Adrenal gland (tissue), 12 donors: ENCODE measurements around the gene CHD3. TPM values are rescaled to one million over a fixed set of nuclear protein-coding genes. Genes with fewer than 3 reads are reported as not detected.

ENCODE experiments used
- DNase-seq, 7 donors: peaks; one replicate each; pipeline ENCODE4 v3.0.0-alpha.2; 2019 to 2020
- H3K27ac ChIP-seq, 5 donors: fragments of 200-600 bp; sonication (generic) in 4 of 5; 1 replicate in 3 of 5; 2 replicates in 2 of 5; pipeline versions ENCODE4 v1.5.1 to v1.8.0; 2016 to 2020; ENCODE audit warnings: mild to moderate bottlenecking in 1 of 5
- H3K27me3 ChIP-seq: fragments of 200-600 bp; 2 replicates; pipeline ENCODE4 v1.8.0; 2021
- H3K36me3 ChIP-seq, 2 donors: fragments of 200-600 bp; replicated peaks in 1 of 2; 1 replicate in 1 of 2; 2 replicates in 1 of 2; pipeline versions ENCODE4 v1.5.1 to v1.8.0; 2018 to 2022
- H3K4me1 ChIP-seq, 2 donors: fragments of 200-600 bp; replicated peaks in 1 of 2; 1 replicate in 1 of 2; 2 replicates in 1 of 2; pipeline versions ENCODE4 v1.5.1 to v1.8.0; 2018 to 2021
- H3K4me3 ChIP-seq, 4 donors: fragments of 200-600 bp; sonication (generic) in 3 of 4; one replicate each; pipeline ENCODE4 v1.5.1; 2016 to 2018
- H3K9me3 ChIP-seq, 3 donors: fragments of 200-600 bp; sonication (generic) in 1 of 3; replicated peaks in 1 of 3; 1 replicate in 2 of 3; 2 replicates in 1 of 3; pipeline versions ENCODE4 v1.5.1 to v1.8.0; 2016 to 2021
- POLR2A ChIP-seq, 2 donors: fragments of 450-650 bp; IDR thresholded peaks; one replicate each; pipeline ENCODE4 v1.6.1; 2017; ENCODE audit warnings: antibody characterized with exemption in 2 of 2, mild to moderate bottlenecking in 2 of 2, moderate library complexity in 1 of 2
- WGBS, 4 donors: extraction: QIAGEN DNeasy Blood & Tissue Kit in 2 of 4; methylation state at CpG; one replicate each; pipeline versions ENCODE4 v1.1.5 to v1.1.7; 2013 to 2017; 5-methylcytosine and 5-hydroxymethylcytosine counted together
- intact Hi-C, 2 donors: fragments of 100-400 bp; cut with DNase I; formaldehyde crosslinking; loops; one replicate each; pipeline versions ENCODE4 v1.14.1 to v1.15.0; 2022 to 2023
- polyA plus RNA-seq, 3 donors: library from polyadenylated mRNA; stranded (reverse); fragments of 200-250 nt in 2 of 3; fragments of 350-450 nt in 1 of 3; fragmentation: Illumina TruSeq in 1 of 3; extraction: RNeasy Lipid Tissue Mini Kit (QIAGEN cat#74804) in 1 of 3; gene quantifications; one replicate each; pipeline ENCODE4 v1.2.3, GENCODE V29; 2013 to 2014
- total RNA-seq, 9 donors: library from RNA; depleted of rRNA in 4 of 9; stranded (reverse); fragments of >200 nt in 4 of 9; fragments of 120-200 nt in 1 of 9; fragmentation: NEBNext Ultra II Directional in 1 of 9; extraction: Animal tissue kit (Norgen Biotek cat#: 25700) in 1 of 9; gene quantifications; one replicate each; pipeline versions ENCODE4 v1.1.0 to v1.2.4, GENCODE V29; 2013 to 2023
- TF ChIP-seq, protein P1 (sequence below), 6 experiments: fragments of 450-650 bp in 4 of 6; fragments of 200-600 bp in 2 of 6; sonication (generic) in 1 of 6; IDR thresholded peaks; 1 replicate in 5 of 6; 2 replicates in 1 of 6; pipeline versions ENCODE4 v1.5.1 to v1.8.0; 2016 to 2021; ENCODE audit warnings: antibody characterized with exemption in 6 of 6, mild to moderate bottlenecking in 2 of 6, moderate library complexity in 1 of 6
- donor health status: healthy with polysubstance abuse.
- donor health status: Bipolar disorder and iron deficiency.
- donor health status: DM: yes; HTN: yes; CAD: no.
- donor health status: DM: no; HTN: no; CAD: no.
- donor health status: DM: no; HTN: no; CAD: no.
- donor health status: DM: yes; HTN: yes; CAD: no.

The CHD3 gene
- total and polyA plus RNA-seq, 12 donors, result 43.8 to 326 (median 91.5) TPM

DNA sequence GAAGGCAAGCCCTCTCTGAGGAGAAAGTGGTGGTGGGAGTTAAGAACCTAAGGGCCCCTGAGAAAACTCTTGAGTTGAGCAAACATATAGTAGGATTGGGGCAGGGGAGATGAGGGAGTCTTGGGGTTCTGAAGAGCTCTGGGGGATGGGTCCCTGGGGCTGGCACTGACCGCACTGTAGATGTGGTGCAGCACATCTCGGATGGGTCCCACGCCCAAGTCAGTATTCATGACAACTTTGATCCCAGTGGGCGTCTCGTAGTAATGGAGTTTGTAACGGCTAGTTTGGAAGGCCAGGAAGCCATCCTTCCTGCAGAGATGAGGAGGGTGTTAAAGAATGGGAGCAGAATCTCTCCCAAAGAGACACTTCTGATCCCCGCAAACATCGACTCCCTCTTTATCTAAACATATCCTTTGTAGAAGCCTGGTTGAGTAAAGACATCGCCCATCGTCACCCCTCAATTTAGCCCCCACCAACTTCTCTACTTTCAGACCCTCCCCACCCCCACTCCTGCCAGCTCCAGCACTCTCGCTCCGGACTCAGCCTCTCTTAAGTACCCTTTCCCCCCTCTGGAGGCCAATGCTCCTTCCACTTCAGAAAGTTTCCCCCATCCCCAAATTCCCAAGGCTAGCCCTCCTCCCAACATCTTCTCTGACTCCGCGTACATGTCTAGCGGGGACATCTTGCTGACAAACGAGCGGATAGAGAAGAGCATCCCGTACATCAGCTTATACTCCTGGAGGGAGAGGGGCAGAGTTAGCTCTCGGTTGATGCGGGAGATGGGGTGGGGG is 42.4 kb downstream of the CHD3 start:
- peak overlapping the region in 3 of 5 donors; percentile 7 to 72 (median 64) for H3K27ac ChIP-seq
- H3K27me3 ChIP-seq, result no peaks in the 10 kb centered on the region
- no peaks in the 10 kb centered on the region for H3K9me3 ChIP-seq
- 38 to 41% (median 39%) methylated on average over 20 of the region's 20 CpGs for WGBS, 4 donors
- TF ChIP-seq, protein P1, sequence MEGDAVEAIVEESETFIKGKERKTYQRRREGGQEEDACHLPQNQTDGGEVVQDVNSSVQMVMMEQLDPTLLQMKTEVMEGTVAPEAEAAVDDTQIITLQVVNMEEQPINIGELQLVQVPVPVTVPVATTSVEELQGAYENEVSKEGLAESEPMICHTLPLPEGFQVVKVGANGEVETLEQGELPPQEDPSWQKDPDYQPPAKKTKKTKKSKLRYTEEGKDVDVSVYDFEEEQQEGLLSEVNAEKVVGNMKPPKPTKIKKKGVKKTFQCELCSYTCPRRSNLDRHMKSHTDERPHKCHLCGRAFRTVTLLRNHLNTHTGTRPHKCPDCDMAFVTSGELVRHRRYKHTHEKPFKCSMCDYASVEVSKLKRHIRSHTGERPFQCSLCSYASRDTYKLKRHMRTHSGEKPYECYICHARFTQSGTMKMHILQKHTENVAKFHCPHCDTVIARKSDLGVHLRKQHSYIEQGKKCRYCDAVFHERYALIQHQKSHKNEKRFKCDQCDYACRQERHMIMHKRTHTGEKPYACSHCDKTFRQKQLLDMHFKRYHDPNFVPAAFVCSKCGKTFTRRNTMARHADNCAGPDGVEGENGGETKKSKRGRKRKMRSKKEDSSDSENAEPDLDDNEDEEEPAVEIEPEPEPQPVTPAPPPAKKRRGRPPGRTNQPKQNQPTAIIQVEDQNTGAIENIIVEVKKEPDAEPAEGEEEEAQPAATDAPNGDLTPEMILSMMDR (IDR thresholded peaks at IDR 0.05), result no peak
- no peak for TF ChIP-seq POLR2A (IDR thresholded peaks at IDR 0.05)
- intact Hi-C loops, result loop anchor here in 1 of 2 donors (10.0 kb wide), 1 partner anchor 54 kb away; no protein-coding TSS in a partner anchor
- H3K4me1 ChIP-seq, result peaks cover 16 to 19% of the 10 kb centered on the region in 2 donors
- peak overlapping the region; percentile 55 to 80 (median 73) for H3K4me3 ChIP-seq
- peaks cover 0 to 1% of the 10 kb centered on the region in 2 donors for H3K36me3 ChIP-seq
- DNase-seq, result no peak

DNA sequence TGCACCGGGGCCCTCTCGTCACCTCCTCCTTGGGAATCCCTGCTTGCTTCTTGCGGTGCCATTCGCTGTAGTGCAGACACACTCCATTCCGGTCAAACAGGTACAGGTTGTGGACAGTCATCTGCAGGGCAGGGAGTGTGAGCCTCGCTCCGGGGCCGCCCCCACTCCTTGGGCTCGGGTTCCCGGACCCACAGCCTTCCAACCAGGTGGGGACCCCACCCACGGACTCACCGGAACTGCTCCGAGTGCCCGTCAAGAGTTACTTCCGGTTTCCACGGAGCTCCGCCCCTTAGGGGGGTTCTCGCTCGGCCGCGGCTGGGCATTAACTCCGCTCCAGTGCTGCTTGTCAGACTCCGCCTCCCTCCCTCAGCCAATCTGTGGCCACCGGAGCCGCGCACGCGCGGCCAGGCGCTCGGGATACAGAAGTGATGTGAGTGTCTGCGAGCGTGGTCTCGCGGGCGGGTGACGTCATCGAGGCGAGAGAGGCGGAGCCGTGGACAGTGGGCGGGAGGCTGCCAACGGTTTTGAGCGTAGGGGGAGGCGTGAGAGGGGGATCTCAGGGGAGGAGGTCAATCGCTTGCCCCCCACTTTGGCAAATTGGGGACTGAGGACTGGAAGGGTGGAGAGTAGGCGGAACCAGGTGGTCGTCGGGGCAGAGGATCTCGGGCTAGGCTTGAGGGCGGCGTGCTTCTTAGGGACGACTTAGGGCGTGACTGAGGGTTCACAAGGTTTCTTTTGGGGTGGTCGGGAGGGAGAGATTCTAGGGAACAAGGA is 43.3 kb downstream of the CHD3 start, which contains the start of the genes CNTROB and TRAPPC1:
Gene CNTROB, plus strand, starts transcription at position 498 of the 774 bp plus-strand sequence. CDS start 874 bp downstream, outside the sequence.
Gene TRAPPC1, minus strand, starts transcription at position 238 of the 774 bp plus-strand sequence. Its CDS starts 117 bp downstream, at position 121.
- peak; percentile 99 to 100 (median 99) for DNase-seq
- H3K4me1 ChIP-seq, result peaks cover 16 to 19% of the 10 kb centered on the region in 2 donors
- TF ChIP-seq, protein P1 (IDR thresholded peaks at IDR 0.05), result no peak
- peak in 1 of 2 donors; percentile 49 for TF ChIP-seq POLR2A (IDR thresholded peaks at IDR 0.05)
- no peaks in the 10 kb centered on the region for H3K27me3 ChIP-seq
- H3K36me3 ChIP-seq, result peaks cover 0 to 10% of the 10 kb centered on the region in 2 donors
- H3K9me3 ChIP-seq, result no peaks in the 10 kb centered on the region
- WGBS, 4 donors, result 0% methylated on average over 13 to 55 of the region's 55 CpGs
- intact Hi-C loops, result loop anchor here in 1 of 2 donors (10.0 kb wide), 1 partner anchor 53 kb away; no protein-coding TSS in a partner anchor
- H3K4me3 ChIP-seq, result peak within 1 kb of the TSS; percentile 55 to 95 (median 73)
- H3K27ac ChIP-seq, result peak within 1 kb of the TSS in 3 of 5 donors; percentile 52 to 72 (median 64)

DNA sequence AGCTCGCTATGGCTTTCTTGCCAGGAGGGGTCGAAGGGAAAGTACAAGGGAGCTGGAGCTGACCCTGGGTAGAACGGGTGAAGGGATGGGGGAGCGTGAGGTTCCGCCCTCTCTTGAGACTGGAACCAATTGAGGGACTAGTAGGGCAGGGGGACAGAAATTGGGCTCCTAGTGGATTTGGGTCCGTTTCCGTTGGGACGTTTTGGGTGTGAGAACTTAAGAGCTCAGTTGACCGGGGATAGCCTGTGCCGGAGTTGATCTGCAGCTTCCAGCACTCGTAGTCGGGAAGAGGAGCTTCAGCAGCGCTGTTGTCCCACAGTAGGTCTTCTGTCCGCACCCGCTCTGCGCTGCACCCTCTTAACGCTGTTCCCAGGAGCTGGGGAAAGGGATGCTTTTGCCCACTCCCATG is 43.9 kb downstream of the CHD3 start:
- intact Hi-C loops, result loop anchor here in 1 of 2 donors (10.0 kb wide), 1 partner anchor 52 kb away; no protein-coding TSS in a partner anchor
- TF ChIP-seq, protein P1 (IDR thresholded peaks at IDR 0.05), result no peak
- no peak for TF ChIP-seq POLR2A (IDR thresholded peaks at IDR 0.05)
- H3K4me3 ChIP-seq, result peak overlapping the region in 3 of 4 donors; percentile 55 to 95 (median 70)
- peaks cover 0 to 10% of the 10 kb centered on the region in 2 donors for H3K36me3 ChIP-seq
- peak overlapping the region in 3 of 5 donors; percentile 52 to 66 (median 64) for H3K27ac ChIP-seq
- 0 to 2% (median 1%) methylated on average over 7 to 17 of the region's 17 CpGs for whole genome bisulfite sequencing, 4 donors
- peak in 4 of 7 donors; percentile 32 to 41 (median 38) for DNase-seq
- no peaks in the 10 kb centered on the region for H3K9me3 ChIP-seq
- H3K27me3 ChIP-seq, result no peaks in the 10 kb centered on the region
- H3K4me1 ChIP-seq, result peaks cover 16 to 19% of the 10 kb centered on the region in 2 donors
